ENCODE results near the gene ITGB6.
"Not testable (repeated sequence)": the region's sequence is repeated elsewhere in the genome, so short reads cannot be mapped to it uniquely, and the experiment has no call there.

Gene ITGB6

GRCh38 chr2:160181146-160181836 lies 18.8 kb downstream of the ITGB6 start:
- H3K4me1 Mint-ChIP-seq (ENCODE audit: low read depth); H3K36me3 Mint-ChIP-seq (ENCODE audit: low read depth); H3K27ac Mint-ChIP-seq; H3K9me3 Mint-ChIP-seq; H3K4me3 Mint-ChIP-seq; intact Hi-C loops (cut with micrococcal nuclease); H3K27me3 Mint-ChIP-seq: not testable (repeated sequence)

- H3K4me1 Mint-ChIP-seq (ENCODE audit: low read depth); H3K27me3 Mint-ChIP-seq; H3K36me3 Mint-ChIP-seq (ENCODE audit: low read depth); H3K9me3 Mint-ChIP-seq; intact Hi-C loops (cut with micrococcal nuclease); H3K4me3 Mint-ChIP-seq; H3K27ac Mint-ChIP-seq: not testable (repeated sequence)
Measured at GRCh38 chr2:160180690-160181089, 19.4 kb downstream of the ITGB6 start.

- Mint-ChIP-seq H3K27me3 (peaks cover 4% of the 10 kb centered on the region), H3K9me3 (no peaks in the 10 kb centered on the region), H3K36me3 (ENCODE audit: low read depth) (no peaks in the 10 kb centered on the region), H3K4me1 (ENCODE audit: low read depth) (no peaks in the 10 kb centered on the region), H3K4me3 (no peak overlapping the region), H3K27ac (no peak overlapping the region)
- intact Hi-C loops (cut with micrococcal nuclease): no loop called here
Measured at GRCh38 chr2:160180172-160180571, 19.9 kb downstream of the ITGB6 start.

- intact Hi-C loops (cut with micrococcal nuclease): no loop called here
- Mint-ChIP-seq H3K9me3 (no peaks in the 10 kb centered on the region), H3K36me3 (ENCODE audit: low read depth) (no peaks in the 10 kb centered on the region), H3K4me1 (ENCODE audit: low read depth) (no peaks in the 10 kb centered on the region), H3K4me3 (no peak overlapping the region), H3K27me3 (no peaks in the 10 kb centered on the region), H3K27ac (no peak overlapping the region)
Measured at GRCh38 chr2:160175169-160176134, 24.6 kb downstream of the ITGB6 start.

GRCh38 chr2:160174322-160174721 lies 25.8 kb downstream of the ITGB6 start:
- Mint-ChIP-seq H3K4me1 (ENCODE audit: low read depth) (no peaks in the 10 kb centered on the region), H3K27me3 (no peaks in the 10 kb centered on the region), H3K36me3 (ENCODE audit: low read depth) (no peaks in the 10 kb centered on the region), H3K4me3 (no peak overlapping the region), H3K27ac (no peak overlapping the region), H3K9me3 (no peaks in the 10 kb centered on the region)
- intact Hi-C loops (cut with micrococcal nuclease): no loop called here

- Mint-ChIP-seq H3K27ac (no peak overlapping the region), H3K9me3 (no peaks in the 10 kb centered on the region), H3K4me3 (no peak overlapping the region), H3K4me1 (ENCODE audit: low read depth) (no peaks in the 10 kb centered on the region), H3K36me3 (ENCODE audit: low read depth) (no peaks in the 10 kb centered on the region), H3K27me3 (no peaks in the 10 kb centered on the region)
- intact Hi-C loops (cut with micrococcal nuclease): no loop called here
Measured at GRCh38 chr2:160169988-160170387, 30.1 kb downstream of the ITGB6 start.

- H3K9me3 Mint-ChIP-seq: no peaks in the 10 kb centered on the region
- H3K27ac Mint-ChIP-seq: no peak overlapping the region
- no peaks in the 10 kb centered on the region for H3K27me3 Mint-ChIP-seq
- H3K36me3 Mint-ChIP-seq (ENCODE audit: low read depth): no peaks in the 10 kb centered on the region
- H3K4me3 Mint-ChIP-seq: no peak overlapping the region
- H3K4me1 Mint-ChIP-seq (ENCODE audit: low read depth): no peaks in the 10 kb centered on the region
- intact Hi-C loops (cut with micrococcal nuclease): no loop called here
Measured at GRCh38 chr2:160169471-160169870, 30.6 kb downstream of the ITGB6 start.

- no peak overlapping the region for H3K27ac Mint-ChIP-seq
- intact Hi-C loops (cut with micrococcal nuclease): no loop called here
- H3K9me3 Mint-ChIP-seq: no peaks in the 10 kb centered on the region
Measured at GRCh38 chr2:160168878-160169277, 31.2 kb downstream of the ITGB6 start.

GRCh38 chr2:160167089-160167740 lies 32.9 kb downstream of the ITGB6 start:
- no peak overlapping the region for H3K27ac Mint-ChIP-seq
- H3K9me3 Mint-ChIP-seq: no peaks in the 10 kb centered on the region
- no peaks in the 10 kb centered on the region for H3K27me3 Mint-ChIP-seq
- no peak overlapping the region for H3K4me3 Mint-ChIP-seq
- no peaks in the 10 kb centered on the region for H3K4me1 Mint-ChIP-seq (ENCODE audit: low read depth)
- no peaks in the 10 kb centered on the region for H3K36me3 Mint-ChIP-seq (ENCODE audit: low read depth)
- intact Hi-C loops (cut with micrococcal nuclease): no loop called here

More at GRCh38 chr2:160168878-160169277, 31.2 kb downstream of the ITGB6 start:
- Mint-ChIP-seq H3K4me1 (ENCODE audit: low read depth) (no peaks in the 10 kb centered on the region), H3K4me3 (no peak overlapping the region), H3K36me3 (ENCODE audit: low read depth) (no peaks in the 10 kb centered on the region), H3K27me3 (no peaks in the 10 kb centered on the region)

- Mint-ChIP-seq H3K4me3 (no peak overlapping the region), H3K4me1 (ENCODE audit: low read depth) (no peaks in the 10 kb centered on the region), H3K36me3 (ENCODE audit: low read depth) (no peaks in the 10 kb centered on the region), H3K27ac (no peak overlapping the region), H3K27me3 (no peaks in the 10 kb centered on the region), H3K9me3 (no peaks in the 10 kb centered on the region)
- intact Hi-C loops (cut with micrococcal nuclease): no loop called here
Measured at GRCh38 chr2:160165996-160166395, 34.1 kb downstream of the ITGB6 start.

- no peaks in the 10 kb centered on the region for H3K36me3 Mint-ChIP-seq (ENCODE audit: low read depth)
- no peaks in the 10 kb centered on the region for H3K9me3 Mint-ChIP-seq
- no peaks in the 10 kb centered on the region for H3K4me1 Mint-ChIP-seq (ENCODE audit: low read depth)
- intact Hi-C loops (cut with micrococcal nuclease): no loop called here
- no peak overlapping the region for H3K4me3 Mint-ChIP-seq
- H3K27ac Mint-ChIP-seq: no peak overlapping the region
- no peaks in the 10 kb centered on the region for H3K27me3 Mint-ChIP-seq
Measured at GRCh38 chr2:160165081-160165480, 35.0 kb downstream of the ITGB6 start.

GRCh38 chr2:160157861-160158829 lies 41.9 kb downstream of the ITGB6 start:
- Mint-ChIP-seq H3K36me3 (ENCODE audit: low read depth) (no peaks in the 10 kb centered on the region), H3K4me1 (ENCODE audit: low read depth) (no peaks in the 10 kb centered on the region), H3K27ac (no peak overlapping the region), H3K9me3 (peaks cover 8% of the 10 kb centered on the region), H3K27me3 (no peaks in the 10 kb centered on the region), H3K4me3 (no peak overlapping the region)
- intact Hi-C loops (cut with micrococcal nuclease): no loop called here

- no peaks in the 10 kb centered on the region for H3K4me1 Mint-ChIP-seq (ENCODE audit: low read depth)
Measured at GRCh38 chr2:160156665-160157064, 43.4 kb downstream of the ITGB6 start.

More at GRCh38 chr2:160156665-160157064, 43.4 kb downstream of the ITGB6 start:
- Mint-ChIP-seq H3K36me3 (ENCODE audit: low read depth) (no peaks in the 10 kb centered on the region), H3K27ac (no peak overlapping the region), H3K4me3 (no peak overlapping the region), H3K9me3 (peaks cover 8% of the 10 kb centered on the region), H3K27me3 (no peaks in the 10 kb centered on the region)
- intact Hi-C loops (cut with micrococcal nuclease): no loop called here

Measured in dendritic cell treated with granulocyte-macrophage colony-stimulating factor and Interleukin-4, amounts not matched to agents 40 ng/mL and 50 ng/mL, for 4 days (primary cell).